GM06990 (cell line): ENCODE data around the gene TRMT10B.
"Not testable (repeated sequence)": the region's sequence is repeated elsewhere in the genome, so short reads cannot be mapped to it uniquely, and the experiment has no call there.

Source experiments
- DNase-seq: peaks from one replicate; pipeline ENCODE4 v3.0.0-alpha.2; 2011; ENCODE audit not compliant: insufficient read length; ENCODE audit errors: extremely low read depth
- H3K27me3 ChIP-seq: replicated peaks from 2 replicates; pipeline ENCODE4 v1.6.0; 2011; ENCODE audit warnings: low read length; ENCODE audit not compliant: control insufficient read depth, insufficient read depth
- H3K36me3 ChIP-seq: 2 replicates; pipeline ENCODE4 v1.5.1; 2011; ENCODE audit warnings: low read length; ENCODE audit not compliant: control insufficient read depth, insufficient read depth
- H3K4me3 ChIP-seq: replicated peaks from 2 replicates; pipeline ENCODE4 v1.5.1; 2011; ENCODE audit warnings: low read depth, mild to moderate bottlenecking, control low read depth, low read length
- TF ChIP-seq, protein P1 (sequence below): IDR thresholded peaks from 2 replicates; pipeline ENCODE4 v1.5.1; 2011; ENCODE audit warnings: low read length, control low read depth, mild to moderate bottlenecking, inconsistent platforms; ENCODE audit not compliant: insufficient read depth, poor library complexity, severe bottlenecking

The TRMT10B gene

DNA sequence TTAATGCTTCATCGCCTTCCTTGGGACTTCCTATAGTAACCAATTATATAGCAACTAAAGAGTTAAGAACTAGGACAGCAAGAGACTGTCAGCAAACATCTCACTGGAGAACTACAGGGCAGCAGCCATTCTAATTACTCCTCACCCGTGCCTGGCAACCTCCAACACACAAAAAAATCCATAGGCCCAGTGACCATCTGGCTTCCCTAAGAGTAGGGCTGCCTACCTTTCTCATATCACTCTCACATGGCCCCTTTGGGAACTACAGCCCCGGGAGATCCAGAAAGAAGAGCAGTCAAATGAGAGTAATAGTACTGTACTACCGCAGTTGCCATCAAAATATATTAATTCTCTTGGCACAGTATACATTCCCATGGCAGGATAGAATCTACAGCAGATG lies 52.7 kb downstream of the TRMT10B start:
- TF ChIP-seq, protein P1, sequence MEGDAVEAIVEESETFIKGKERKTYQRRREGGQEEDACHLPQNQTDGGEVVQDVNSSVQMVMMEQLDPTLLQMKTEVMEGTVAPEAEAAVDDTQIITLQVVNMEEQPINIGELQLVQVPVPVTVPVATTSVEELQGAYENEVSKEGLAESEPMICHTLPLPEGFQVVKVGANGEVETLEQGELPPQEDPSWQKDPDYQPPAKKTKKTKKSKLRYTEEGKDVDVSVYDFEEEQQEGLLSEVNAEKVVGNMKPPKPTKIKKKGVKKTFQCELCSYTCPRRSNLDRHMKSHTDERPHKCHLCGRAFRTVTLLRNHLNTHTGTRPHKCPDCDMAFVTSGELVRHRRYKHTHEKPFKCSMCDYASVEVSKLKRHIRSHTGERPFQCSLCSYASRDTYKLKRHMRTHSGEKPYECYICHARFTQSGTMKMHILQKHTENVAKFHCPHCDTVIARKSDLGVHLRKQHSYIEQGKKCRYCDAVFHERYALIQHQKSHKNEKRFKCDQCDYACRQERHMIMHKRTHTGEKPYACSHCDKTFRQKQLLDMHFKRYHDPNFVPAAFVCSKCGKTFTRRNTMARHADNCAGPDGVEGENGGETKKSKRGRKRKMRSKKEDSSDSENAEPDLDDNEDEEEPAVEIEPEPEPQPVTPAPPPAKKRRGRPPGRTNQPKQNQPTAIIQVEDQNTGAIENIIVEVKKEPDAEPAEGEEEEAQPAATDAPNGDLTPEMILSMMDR = no peak
- H3K4me3 ChIP-seq = no peak overlapping the region
- no peak for DNase-seq
- no peaks in the 10 kb centered on the region for H3K27me3 ChIP-seq
- no peaks in the 10 kb centered on the region; the same call in 1 of the 2 replicates for H3K36me3 ChIP-seq

DNA sequence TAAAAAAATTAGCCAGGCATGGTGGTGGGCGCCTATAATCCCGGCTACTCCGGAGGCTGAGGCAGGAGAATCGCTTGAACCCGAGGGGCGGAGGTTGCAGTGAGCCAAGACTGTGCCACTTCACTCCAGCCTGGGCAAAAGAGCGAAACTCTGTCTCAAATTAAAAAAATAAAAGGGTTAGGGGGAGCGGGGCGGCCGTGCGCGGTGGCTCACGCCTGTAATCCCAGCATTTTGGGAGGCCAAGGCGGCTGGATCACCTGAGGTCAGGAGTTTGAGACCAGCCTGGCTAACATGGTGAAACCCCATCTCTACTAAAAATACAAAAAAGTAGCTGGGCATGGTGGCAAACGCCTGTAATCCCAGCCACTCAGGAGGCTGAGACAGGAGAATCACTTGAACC lies 56.1 kb downstream of the TRMT10B start:
- DNase-seq = not testable (repeated sequence)

DNA sequence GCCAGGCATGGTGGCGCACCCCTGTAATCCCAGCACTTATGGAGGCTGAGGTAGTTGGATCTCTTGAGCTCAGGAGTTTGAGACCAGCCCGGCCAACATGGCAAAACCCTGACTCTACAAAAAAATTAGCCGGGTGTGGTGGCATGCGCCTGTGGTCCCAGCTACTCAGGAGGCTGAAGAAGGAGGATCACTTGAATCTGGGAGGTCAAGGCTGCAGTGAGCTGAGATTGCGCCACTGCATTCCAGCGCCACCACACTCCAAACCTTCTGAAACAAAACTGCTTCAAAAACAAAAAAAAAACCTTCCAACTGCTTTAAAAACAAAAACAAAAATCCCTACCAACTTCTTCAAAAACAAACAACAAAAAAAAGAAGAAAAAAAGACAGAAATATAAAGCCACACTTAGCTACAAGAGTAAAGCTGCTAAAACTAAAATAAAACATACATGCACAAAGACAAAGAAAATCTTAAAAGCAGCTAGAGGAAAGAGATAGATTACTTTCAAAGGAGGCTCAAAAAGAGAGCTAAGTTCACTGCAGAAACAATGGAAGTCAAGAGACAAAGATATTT lies 58.4 kb downstream of the TRMT10B start:
- no peaks in the 10 kb centered on the region for H3K27me3 ChIP-seq
- H3K36me3 ChIP-seq = no peaks in the 10 kb centered on the region
- no peak for DNase-seq
- TF ChIP-seq, protein P1 = no peak
- no peak overlapping the region for H3K4me3 ChIP-seq

More for the DNA sequence above, 56.1 kb downstream of the TRMT10B start:
- not testable (repeated sequence) for H3K27me3 ChIP-seq, H3K36me3 ChIP-seq, H3K4me3 ChIP-seq

DNA sequence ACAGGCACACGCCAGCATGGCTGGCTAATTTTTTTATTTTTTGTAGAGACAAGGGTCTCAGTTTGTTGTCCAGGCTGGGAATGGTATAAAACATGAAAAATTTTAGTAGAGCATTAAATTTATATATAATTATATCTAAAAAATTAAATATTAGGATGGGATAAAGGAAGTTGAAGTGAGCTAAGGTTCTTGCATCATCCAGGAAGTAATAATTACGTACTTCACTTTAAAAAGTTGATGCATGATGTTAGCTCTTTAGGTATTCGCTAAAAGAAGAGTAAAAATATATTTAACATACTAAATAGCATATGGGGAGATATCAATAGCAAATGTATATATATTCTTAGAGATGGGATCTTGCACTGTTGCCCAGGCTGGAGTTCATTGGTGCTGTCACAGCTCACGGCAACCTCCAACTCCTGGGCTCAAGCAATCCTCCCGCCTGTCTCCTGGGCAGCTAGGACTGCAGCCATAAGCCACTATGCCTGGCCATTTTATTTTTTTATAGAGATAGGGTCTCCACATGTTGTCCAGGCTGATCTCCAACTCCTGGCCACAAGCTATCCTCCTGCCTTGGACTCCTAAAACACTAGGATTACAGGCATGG lies 59.3 kb downstream of the TRMT10B start:
- TF ChIP-seq, protein P1 = no peak
- no peak for DNase-seq
- Histone ChIP-seq H3K36me3 (no peaks in the 10 kb centered on the region), H3K27me3 (no peaks in the 10 kb centered on the region), H3K4me3 (no peak overlapping the region)

DNA sequence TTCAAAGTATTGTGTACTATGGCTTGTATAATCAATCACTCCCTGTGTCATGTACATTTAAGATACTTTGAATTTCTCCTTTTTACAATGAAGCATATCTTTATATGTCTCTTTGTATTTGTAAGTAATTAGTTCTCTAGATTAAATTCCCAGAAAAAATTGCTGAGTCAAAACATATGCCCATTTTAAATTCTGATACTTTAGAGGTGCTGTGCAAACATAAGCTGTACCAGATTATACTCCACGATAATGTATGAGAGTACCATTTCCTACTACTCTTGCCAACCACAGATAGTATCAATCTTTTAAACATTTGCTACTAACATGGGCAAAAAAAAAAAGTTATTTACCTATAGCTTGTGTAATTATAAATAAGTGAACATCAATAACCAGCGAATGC lies 65.2 kb downstream of the TRMT10B start:
- Histone ChIP-seq H3K27me3 (no peaks in the 10 kb centered on the region), H3K36me3 (no peaks in the 10 kb centered on the region; the same call in 1 of the 2 replicates), H3K4me3 (no peak overlapping the region)
- TF ChIP-seq, protein P1 = no peak
- no peak for DNase-seq

DNA sequence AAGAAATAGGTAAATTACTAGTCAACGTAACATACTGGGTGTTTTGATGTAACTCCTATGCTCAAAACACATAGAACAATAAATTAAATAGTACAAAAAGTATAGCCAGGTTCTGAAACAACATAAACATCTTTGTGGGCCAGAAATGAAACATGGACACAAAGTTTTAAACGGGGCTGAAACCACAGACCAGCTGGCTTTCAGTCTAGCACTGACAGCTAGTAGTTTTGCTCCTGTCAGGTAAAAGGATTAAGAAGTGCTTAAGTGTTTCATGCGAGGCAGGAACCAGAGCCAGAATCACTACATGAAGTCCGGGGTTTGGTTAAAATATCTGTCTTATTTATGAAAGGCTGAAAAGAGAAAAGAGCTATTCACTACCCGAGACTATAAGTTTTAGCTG lies 66.5 kb downstream of the TRMT10B start:
- H3K36me3 ChIP-seq = no peaks in the 10 kb centered on the region; the same call in 1 of the 2 replicates
- DNase-seq = no peak
- no peak overlapping the region for H3K4me3 ChIP-seq
- no peaks in the 10 kb centered on the region for H3K27me3 ChIP-seq
- TF ChIP-seq, protein P1 = no peak

DNA sequence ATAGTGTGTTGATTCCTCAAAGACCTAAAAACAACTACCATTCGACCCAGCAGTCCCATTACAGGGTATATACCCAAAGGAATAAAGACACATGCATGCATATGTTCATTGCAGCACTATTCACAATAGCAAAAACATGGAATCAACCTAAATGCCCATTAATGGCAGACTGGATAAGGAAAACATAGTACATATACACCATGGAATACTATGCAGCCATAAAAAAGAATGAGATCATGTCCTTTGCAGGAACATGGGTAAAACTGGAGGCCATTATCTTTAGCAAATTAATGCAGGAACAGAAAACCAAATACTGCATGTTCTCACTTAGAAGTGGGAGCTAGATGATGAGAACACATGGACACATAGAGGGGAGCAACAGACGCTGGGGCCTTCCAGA lies 71.6 kb downstream of the TRMT10B start:
- not testable (repeated sequence) for H3K4me3 ChIP-seq, DNase-seq, H3K27me3 ChIP-seq, H3K36me3 ChIP-seq
